ENCODE data around the gene CEP43.

CEP43 gene

DNA sequence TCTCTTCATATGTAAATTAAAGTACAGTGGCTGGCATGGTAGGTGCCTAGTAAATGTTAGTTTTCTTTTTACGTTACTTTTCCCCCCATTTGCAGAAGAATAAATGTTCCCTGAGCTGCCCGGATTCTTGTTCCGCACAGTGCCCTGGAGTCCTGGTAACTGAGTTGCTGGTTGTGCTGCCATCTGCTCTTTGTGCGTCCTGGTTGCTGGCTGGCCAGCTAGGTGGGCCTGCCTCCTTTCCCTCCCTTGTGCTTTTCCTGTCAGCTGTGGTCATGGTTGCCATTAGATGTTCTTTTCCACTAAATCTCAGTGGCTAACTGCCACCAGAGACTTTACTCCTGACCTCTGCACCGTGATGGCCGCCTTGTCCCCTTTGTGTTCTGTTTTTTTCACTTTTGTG is 28.6 kb downstream of the CEP43 start:
- no peak for TF ChIP-seq CTCF (IDR thresholded peaks at IDR 0.05; ENCODE audit: insufficient read depth, low read length, poor library complexity, severe bottlenecking)
- H3K4me3 ChIP-seq (replicated peaks; ENCODE audit: low read depth, low read length) = no peak overlapping the region
- H3K36me3 ChIP-seq (ENCODE audit: control insufficient read depth, insufficient read depth, low read length) = peaks cover 12% of the 10 kb centered on the region
- DNase-seq (ENCODE audit: extremely low read depth, insufficient read length) = no peak
- no peaks in the 10 kb centered on the region for H3K27me3 ChIP-seq (replicated peaks; ENCODE audit: control insufficient read depth, insufficient read depth, low read length)

- no peak for TF ChIP-seq CTCF (IDR thresholded peaks at IDR 0.05; ENCODE audit: insufficient read depth, low read length, poor library complexity, severe bottlenecking)
- no peak for DNase-seq (ENCODE audit: extremely low read depth, insufficient read length)
- Histone ChIP-seq H3K36me3 (ENCODE audit: control insufficient read depth, insufficient read depth, low read length) (peaks cover 11% of the 10 kb centered on the region), H3K27me3 (replicated peaks; ENCODE audit: control insufficient read depth, insufficient read depth, low read length) (no peaks in the 10 kb centered on the region), H3K4me3 (replicated peaks; ENCODE audit: low read depth, low read length) (no peak overlapping the region)
Observed at GRCh38 chr6:167030222-167031072, 31.2 kb downstream of the CEP43 start.

DNA sequence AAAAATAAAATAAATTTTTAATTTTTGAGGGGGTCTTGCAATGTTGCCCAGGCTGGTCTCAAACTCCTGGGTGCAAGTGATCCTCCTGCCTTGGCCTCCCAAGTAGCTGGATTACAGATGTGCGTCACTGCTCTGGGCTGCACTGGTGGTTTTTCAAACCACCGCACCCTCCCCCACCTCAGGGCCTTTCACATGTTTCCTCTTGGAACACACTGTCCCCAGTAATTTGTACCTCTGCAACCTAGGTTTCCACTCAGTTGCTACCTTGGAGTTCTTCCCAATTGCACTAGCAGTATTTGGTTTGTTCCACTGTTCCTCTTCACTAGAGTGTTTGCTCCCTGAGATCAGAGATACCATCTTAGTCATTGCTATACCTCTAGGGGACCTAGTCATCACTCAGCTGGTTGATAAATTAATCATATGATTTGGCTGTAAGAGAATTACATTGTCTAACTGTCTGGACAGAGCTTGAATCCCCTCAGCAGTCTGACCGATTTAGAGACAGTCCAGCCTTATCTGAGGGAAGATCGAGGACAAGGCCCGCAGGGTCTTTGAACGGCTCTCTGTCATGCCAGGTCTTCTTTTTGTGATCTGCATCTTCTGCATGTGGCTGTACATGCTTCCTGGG is 32.0 kb downstream of the CEP43 start:
- no peaks in the 10 kb centered on the region for H3K27me3 ChIP-seq (replicated peaks; ENCODE audit: control insufficient read depth, insufficient read depth, low read length)
- DNase-seq (ENCODE audit: extremely low read depth, insufficient read length) = no peak
- H3K4me3 ChIP-seq (replicated peaks; ENCODE audit: low read depth, low read length) = no peak overlapping the region
- H3K36me3 ChIP-seq (ENCODE audit: control insufficient read depth, insufficient read depth, low read length) = peaks cover 13% of the 10 kb centered on the region
- no peak for TF ChIP-seq CTCF (IDR thresholded peaks at IDR 0.05; ENCODE audit: insufficient read depth, low read length, poor library complexity, severe bottlenecking)

DNA sequence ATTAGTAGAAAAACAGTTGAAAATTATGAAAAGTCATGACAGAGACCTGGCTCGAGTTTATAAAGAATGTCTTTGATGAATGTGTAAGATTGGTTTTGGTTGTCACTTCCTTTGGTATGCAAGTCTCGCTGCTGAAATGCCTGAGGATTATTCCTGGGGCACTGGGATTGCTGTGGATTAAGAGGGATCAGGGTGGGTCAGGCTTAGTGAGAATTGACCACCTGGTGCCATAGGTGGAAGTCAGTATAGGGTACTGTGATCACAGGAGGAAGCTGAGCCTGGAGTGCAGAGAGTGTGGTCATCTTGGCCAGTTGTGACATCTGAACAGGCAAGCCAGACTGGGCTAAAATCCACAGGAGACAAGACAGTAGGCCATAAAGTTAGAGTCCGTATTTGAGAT is 34.9 kb downstream of the CEP43 start:
- TF ChIP-seq CTCF (IDR thresholded peaks at IDR 0.05; ENCODE audit: insufficient read depth, low read length, poor library complexity, severe bottlenecking) = no peak
- H3K4me3 ChIP-seq (replicated peaks; ENCODE audit: low read depth, low read length) = no peak overlapping the region
- H3K36me3 ChIP-seq (ENCODE audit: control insufficient read depth, insufficient read depth, low read length) = peaks cover 12% of the 10 kb centered on the region
- no peaks in the 10 kb centered on the region for H3K27me3 ChIP-seq (replicated peaks; ENCODE audit: control insufficient read depth, insufficient read depth, low read length)
- no peak for DNase-seq (ENCODE audit: extremely low read depth, insufficient read length)

GRCh38 chr6:167037762-167038161 is 38.6 kb downstream of the CEP43 start:
- Histone ChIP-seq H3K36me3 (ENCODE audit: control insufficient read depth, insufficient read depth, low read length) (peaks cover 7% of the 10 kb centered on the region), H3K4me3 (replicated peaks; ENCODE audit: low read depth, low read length) (no peak overlapping the region), H3K27me3 (replicated peaks; ENCODE audit: control insufficient read depth, insufficient read depth, low read length) (no peaks in the 10 kb centered on the region)
- no peak for DNase-seq (ENCODE audit: extremely low read depth, insufficient read length)
- TF ChIP-seq CTCF (IDR thresholded peaks at IDR 0.05; ENCODE audit: insufficient read depth, low read length, poor library complexity, severe bottlenecking) = no peak

All from GM06990 (cell line).